HG03442 (cell line): ENCODE measurements around the gene DAPK1.

Source experiments
- ATAC-seq: cut with Tn5 transposase; IDR thresholded peaks from one replicate; pipeline ENCODE4 v1.9.1; 2021; ENCODE audit warnings: mild to moderate bottlenecking, moderate library complexity; ENCODE audit not compliant: unreplicated experiment

Gene DAPK1

DNA sequence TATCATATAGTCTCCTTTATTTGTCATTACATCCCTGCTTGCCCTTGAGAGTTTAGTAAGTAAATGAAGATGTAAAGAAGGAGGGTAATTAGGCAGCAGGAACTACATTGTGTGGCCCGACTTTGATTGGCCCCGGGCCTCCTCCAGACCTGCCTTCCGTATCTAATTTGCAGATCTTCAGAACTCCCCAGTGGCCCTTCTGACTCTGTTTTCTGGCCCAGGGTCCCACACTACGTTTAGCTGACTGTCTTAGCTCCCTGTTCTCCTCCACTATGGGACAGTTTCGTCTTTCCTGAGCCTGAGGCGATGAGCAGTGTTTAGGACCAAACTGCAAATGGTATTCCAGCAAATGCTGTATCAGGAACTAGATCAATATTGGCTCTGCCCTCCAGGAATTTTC is 206.7 kb downstream of the DAPK1 start:
- no peak for ATAC-seq

GRCh38 chr9:87706066-87706739 is 208.5 kb downstream of the DAPK1 start:
- no peak for ATAC-seq

GRCh38 chr9:87707805-87708506 is 210.3 kb downstream of the DAPK1 start:
- ATAC-seq: no peak

DNA sequence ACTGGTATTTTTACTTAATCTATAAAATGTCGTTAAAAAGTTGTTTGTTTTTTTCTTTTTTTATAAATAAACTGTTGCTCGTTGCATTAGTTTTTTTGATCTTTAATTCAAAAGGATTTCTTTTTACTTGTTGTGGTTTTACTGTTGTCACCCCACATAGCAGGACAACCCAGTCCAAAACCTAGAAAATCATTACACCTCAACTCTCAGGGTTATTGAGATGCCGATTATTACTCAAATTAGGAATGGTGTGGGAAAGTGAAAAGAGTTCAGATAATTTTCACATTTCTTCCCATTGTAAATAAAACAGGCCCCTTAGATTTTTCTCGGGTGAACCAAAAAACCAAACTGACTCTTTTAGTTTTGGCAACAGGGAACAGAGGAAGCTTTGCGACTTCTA is 210.9 kb downstream of the DAPK1 start:
- ATAC-seq: no peak

GRCh38 chr9:87708986-87709728 is 211.5 kb downstream of the DAPK1 start:
- ATAC-seq: no peak

DNA sequence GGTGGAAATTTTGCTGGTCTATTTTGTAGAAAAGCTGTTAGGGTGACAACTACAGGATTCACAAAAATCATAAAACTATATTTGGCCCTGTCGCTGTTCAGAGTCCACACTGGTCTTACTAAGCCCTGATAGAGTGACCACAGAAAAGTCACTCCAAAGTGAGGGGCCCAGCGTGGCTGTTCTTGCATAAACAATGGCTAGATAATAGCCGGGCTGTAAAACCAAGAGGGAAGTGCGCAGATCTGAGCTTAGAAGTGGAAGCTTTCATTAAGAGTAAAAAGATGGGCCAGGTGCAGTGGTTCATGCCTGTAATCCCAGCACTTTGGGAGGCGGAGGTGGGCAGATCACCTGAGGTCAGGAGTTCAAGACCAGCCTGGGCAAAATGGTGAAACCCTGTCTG is 212.8 kb downstream of the DAPK1 start:
- ATAC-seq: no peak

DNA sequence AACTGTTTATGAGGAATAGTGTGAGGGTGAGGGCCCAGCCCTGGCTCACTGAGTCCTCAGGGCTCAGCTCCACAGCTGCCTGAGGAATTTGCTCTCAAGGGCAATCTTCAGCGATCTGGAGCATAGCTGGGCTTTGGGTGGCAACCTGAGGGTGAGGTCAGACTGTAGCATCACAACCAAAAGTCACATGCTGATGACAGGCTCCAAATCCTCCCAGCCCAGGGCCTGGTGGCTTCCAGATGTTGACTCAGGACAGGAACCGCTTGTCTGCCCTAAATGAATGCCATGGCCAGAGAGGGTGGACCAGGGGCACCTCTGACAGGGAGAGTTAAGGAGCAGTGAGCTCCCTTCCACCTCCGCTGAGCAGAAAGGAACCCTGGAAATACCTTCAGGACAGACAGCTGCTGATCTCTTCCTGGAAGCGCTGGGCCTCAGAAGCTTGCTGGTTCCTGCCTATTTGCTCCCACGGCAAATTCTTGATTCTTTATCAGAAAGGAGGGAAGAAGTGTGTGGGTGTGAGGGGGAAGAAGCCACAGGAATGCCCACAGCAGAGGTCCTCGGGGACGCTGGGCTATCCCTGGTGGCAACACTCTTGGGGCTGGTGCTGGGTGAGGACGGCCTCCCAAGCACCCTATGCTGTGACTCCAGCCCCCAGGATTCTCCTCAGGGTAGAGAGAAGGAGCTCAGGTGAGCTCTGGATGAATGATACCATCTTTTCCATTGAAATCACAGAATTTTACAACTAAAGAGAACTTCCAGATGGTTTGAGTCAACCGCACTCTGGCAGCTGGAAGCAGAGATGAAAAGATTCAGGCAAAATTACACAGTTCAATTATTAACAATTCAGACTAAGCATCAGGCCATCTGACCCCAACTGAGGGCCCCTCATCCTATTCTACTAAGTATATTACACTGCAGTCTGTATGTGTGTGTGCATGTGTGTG is 214.5 kb downstream of the DAPK1 start:
- no peak for ATAC-seq

GRCh38 chr9:87712801-87713277 is 215.2 kb downstream of the DAPK1 start:
- no peak for ATAC-seq

DNA sequence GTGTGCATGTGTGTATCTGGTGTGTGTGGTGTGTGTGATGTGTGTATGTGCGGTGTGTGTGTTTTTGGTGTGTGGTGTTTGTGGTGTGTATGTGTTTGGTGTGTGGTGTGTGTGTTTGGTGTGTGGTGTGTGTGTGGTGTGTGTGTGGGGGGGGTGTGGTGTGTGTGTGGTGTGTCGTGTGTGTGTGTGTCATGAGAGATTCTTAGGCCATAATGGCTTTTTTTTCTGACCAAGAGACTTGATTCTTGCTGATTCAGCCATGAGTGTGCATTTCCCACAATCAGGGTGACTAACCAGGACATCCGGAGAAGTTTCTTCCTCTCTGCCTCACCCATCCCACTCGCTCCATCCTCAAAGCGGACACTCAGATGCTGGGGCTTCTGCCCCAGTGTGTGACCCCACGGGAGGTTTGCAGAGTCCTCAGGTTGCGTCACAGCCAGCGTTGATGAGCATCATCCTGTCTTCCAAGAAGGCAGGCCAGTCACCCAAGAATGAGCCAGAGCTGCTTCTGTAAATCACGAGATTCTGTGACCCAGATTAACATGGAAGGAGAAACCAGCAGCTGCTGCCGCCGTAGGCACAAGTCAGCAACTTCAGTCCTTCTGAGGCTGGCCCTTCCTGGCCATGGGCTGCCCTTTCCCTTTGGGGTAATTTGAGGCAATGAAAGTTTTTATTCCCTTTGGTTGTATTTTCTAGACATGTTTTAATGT is 215.8 kb downstream of the DAPK1 start:
- no peak for ATAC-seq

DNA sequence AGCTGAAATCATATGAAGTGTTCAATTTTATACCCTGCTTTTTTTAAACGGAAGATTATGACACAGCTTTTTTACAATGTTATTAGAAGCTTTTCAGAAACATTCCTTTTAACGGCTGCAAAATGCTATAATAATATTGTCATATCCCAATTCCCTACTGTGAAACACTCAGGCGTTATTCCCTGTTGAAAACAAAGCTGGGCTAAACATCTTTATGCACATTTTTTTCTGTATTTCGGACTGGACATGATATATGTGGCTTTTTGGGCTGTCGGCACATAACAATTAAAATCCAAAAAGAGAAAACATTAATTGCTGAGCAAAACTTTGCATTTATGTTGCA is 216.3 kb downstream of the DAPK1 start:
- no peak for ATAC-seq

- ATAC-seq: no peak
Observed at GRCh38 chr9:87714819-87715218, 217.2 kb downstream of the DAPK1 start.

- ATAC-seq: no peak
Observed at GRCh38 chr9:87716141-87716540, 218.5 kb downstream of the DAPK1 start.

- ATAC-seq: no peak
Observed at GRCh38 chr9:87717456-87717855, 219.8 kb downstream of the DAPK1 start.

DNA sequence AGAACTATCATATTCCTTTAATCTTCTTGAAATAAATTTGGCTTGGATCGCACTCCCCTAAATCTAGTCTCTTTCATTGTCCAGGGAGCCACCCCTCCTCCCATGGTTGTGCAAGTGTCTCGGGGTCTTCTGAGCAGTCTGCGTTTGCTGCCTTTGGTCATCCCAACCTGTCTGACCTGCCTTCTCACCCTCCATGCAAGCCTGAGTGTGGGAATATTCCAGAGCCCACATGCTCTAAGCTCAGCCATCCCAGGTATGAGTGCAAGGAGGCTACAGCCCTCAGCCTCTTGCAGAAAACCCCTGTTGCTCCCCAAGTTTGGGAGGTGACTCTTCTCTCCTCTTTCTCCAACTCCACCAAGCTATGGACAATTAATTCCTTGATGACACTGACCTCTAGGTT is 220.6 kb downstream of the DAPK1 start:
- no peak for ATAC-seq

GRCh38 chr9:87718852-87719612 is 221.4 kb downstream of the DAPK1 start:
- no peak for ATAC-seq

- no peak for ATAC-seq
Observed at GRCh38 chr9:87720173-87720572, 222.5 kb downstream of the DAPK1 start.

DNA sequence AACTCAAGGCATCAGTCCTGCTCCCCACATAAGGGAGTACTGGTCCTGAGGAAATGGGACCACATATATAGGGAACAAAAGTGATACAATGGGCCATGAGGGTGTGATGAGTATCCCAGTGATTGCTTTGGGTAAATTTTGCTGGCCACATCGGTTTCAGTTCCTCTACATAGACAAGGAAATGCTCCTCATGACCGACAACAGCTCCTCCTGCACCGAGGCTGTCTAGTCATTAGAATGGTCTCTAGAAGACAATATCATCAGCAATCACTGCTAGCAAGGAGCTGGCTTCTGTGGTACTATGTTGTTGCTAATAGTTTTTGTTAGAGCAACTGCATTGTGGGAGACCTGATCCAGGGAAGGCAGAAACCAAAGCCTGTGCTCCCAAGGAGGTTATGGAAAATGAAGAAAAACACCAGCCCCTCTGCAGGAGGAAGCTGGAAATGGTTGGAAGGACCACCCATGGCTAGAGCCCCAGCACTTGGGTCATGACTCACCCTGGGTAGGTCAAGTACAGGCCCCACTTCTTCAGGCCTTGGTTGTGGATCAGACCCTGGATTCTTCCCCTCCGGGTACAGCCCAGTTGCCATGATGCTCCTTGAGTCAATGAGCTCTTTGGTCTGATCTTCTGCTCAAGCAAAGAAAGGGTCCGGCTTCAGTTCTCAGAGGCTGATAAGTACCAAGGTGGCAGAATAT is 224.9 kb downstream of the DAPK1 start:
- no peak for ATAC-seq

- no peak for ATAC-seq
Observed at GRCh38 chr9:87725356-87725899, 227.8 kb downstream of the DAPK1 start.
